Ovary (tissue), 9 donors: ENCODE data around the gene SLC1A5. TPM values are rescaled to one million over a fixed set of nuclear protein-coding genes. Genes with fewer than 3 reads are reported as not detected.

Experiments used
- DNase-seq, 5 donors: peaks; one replicate each; pipeline ENCODE4 v3.0.0-alpha.2; 2019 to 2020
- H3K27ac ChIP-seq, 2 donors: fragments of 200-600 bp; one replicate each; pipeline versions ENCODE4 v1.5.1 to v1.8.0; 2019 to 2022
- H3K27me3 ChIP-seq: fragments of 200-600 bp; one replicate; pipeline ENCODE4 v1.8.0; 2022
- H3K36me3 ChIP-seq: fragments of 200-600 bp; sonication (generic); one replicate; pipeline ENCODE4 v1.5.1; 2019
- H3K4me1 ChIP-seq: one replicate; pipeline ENCODE4 v1.8.1; 2013; ENCODE audit warnings: mild to moderate bottlenecking, moderate library complexity; ENCODE audit not compliant: insufficient read depth
- H3K4me3 ChIP-seq: fragments of 200-600 bp; sonication (generic); one replicate; pipeline ENCODE4 v1.5.1; 2017
- H3K9me3 ChIP-seq, 2 donors: fragments of 200-600 bp in 1 of 2; sonication (generic) in 1 of 2; one replicate each; pipeline versions ENCODE4 v1.5.1 to v1.8.1; 2013 to 2019; ENCODE audit warnings: mild to moderate bottlenecking in 1 of 2, moderate library complexity in 1 of 2
- EP300 ChIP-seq: sonication (generic); formaldehyde crosslinking; IDR thresholded peaks from one replicate; pipeline ENCODE4 v1.6.1; 2017; ENCODE audit warnings: antibody characterized with exemption
- POLR2A ChIP-seq: fragments of 450-650 bp; IDR thresholded peaks from one replicate; pipeline ENCODE4 v1.6.1; 2017; ENCODE audit warnings: antibody characterized with exemption, mild to moderate bottlenecking, moderate library complexity
- WGBS, 3 donors: extraction: QIAGEN DNeasy Blood & Tissue Kit in 1 of 3; methylation state at CpG; one replicate each; pipeline versions ENCODE4 v1.1.5 to v1.1.7; 2013 to 2017; 5-methylcytosine and 5-hydroxymethylcytosine counted together
- intact Hi-C, 4 donors: fragments of 100-400 bp; cut with DNase I; formaldehyde crosslinking; loops; one replicate each; pipeline versions ENCODE4 v1.11.0 to v1.15.1; 2022 to 2023
- polyA plus RNA-seq, 2 donors: library from polyadenylated mRNA; stranded (reverse); fragments of 200-250 nt in 1 of 2; fragments of 350-450 nt in 1 of 2; fragmentation: Illumina TruSeq in 1 of 2; extraction: RNeasy Lipid Tissue Mini Kit (QIAGEN cat#74804) in 1 of 2; gene quantifications; one replicate each; pipeline ENCODE4 v1.2.3, GENCODE V29; 2013 to 2014
- total RNA-seq, 7 donors: library from RNA; depleted of rRNA in 2 of 7; stranded (reverse); fragments of >200 nt in 2 of 7; fragmentation: NEBNext Ultra II Directional in 3 of 7; extraction: Animal tissue kit (Norgen Biotek cat#: 25700) in 3 of 7; gene quantifications; one replicate each; pipeline versions ENCODE4 v1.1.0 to v1.2.4, GENCODE V29; 2016 to 2023
- TF ChIP-seq, protein P1 (sequence below), 3 donors: fragments of 450-650 bp in 2 of 3; fragments of 200-600 bp in 1 of 3; IDR thresholded peaks; one replicate each; pipeline versions ENCODE4 v1.5.1 to v1.8.0; 2016 to 2022; ENCODE audit warnings: antibody characterized with exemption in 3 of 3, mild to moderate bottlenecking in 1 of 3
- donor health status: DM: no; HTN: no; CAD: no; lungs with moderate emphysema.
- donor health status: DM: no; HTN: no; CAD: no.
- donor health status: Bipolar disorder and iron deficiency.
- donor health status: DM: yes; HTN: yes; CAD: no.
- donor health status: DM: no; HTN: no; CAD: no.
- donor health status: DM: yes; HTN: yes; CAD: no.

The SLC1A5 gene
- total and polyA plus RNA-seq, 9 donors = 26.8 to 339 (median 61.6) TPM

DNA sequence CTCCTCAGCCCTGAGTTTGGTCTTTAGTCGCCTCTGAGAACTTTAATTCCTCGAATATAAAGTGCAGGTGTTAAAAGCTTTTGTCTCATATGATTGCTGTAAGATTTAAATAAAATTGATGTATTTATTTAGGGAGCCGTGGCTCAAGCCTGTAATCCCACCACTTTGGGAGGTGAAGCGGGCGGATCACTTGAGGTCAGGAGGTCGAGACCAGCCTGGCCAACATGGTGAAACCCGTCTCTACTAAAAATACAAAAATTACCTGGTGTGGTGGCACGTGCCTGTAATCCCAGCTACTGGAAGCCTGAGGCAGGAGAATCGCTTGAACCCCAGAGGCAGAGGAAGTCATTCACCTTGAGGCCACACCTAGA is 559 bp upstream of the SLC1A5 start:
- TF ChIP-seq, protein P1, sequence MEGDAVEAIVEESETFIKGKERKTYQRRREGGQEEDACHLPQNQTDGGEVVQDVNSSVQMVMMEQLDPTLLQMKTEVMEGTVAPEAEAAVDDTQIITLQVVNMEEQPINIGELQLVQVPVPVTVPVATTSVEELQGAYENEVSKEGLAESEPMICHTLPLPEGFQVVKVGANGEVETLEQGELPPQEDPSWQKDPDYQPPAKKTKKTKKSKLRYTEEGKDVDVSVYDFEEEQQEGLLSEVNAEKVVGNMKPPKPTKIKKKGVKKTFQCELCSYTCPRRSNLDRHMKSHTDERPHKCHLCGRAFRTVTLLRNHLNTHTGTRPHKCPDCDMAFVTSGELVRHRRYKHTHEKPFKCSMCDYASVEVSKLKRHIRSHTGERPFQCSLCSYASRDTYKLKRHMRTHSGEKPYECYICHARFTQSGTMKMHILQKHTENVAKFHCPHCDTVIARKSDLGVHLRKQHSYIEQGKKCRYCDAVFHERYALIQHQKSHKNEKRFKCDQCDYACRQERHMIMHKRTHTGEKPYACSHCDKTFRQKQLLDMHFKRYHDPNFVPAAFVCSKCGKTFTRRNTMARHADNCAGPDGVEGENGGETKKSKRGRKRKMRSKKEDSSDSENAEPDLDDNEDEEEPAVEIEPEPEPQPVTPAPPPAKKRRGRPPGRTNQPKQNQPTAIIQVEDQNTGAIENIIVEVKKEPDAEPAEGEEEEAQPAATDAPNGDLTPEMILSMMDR (IDR thresholded peaks at IDR 0.05) = no peak
- TF ChIP-seq EP300 (no peak), POLR2A (no peak)
- Histone ChIP-seq H3K4me1 (peaks cover 15% of the 10 kb centered on the region), H3K27me3 (no peaks in the 10 kb centered on the region), H3K27ac (peak overlapping the region in 1 of 2 donors; percentile 34), H3K9me3 (no peaks in the 10 kb centered on the region), H3K36me3 (no peaks in the 10 kb centered on the region), H3K4me3 (no peak overlapping the region)
- intact Hi-C loops = no loop called here
- WGBS, 3 donors = 50 to 62% (median 53%) methylated on average over 9 of the region's 9 CpGs
- DNase-seq = no peak

DNA sequence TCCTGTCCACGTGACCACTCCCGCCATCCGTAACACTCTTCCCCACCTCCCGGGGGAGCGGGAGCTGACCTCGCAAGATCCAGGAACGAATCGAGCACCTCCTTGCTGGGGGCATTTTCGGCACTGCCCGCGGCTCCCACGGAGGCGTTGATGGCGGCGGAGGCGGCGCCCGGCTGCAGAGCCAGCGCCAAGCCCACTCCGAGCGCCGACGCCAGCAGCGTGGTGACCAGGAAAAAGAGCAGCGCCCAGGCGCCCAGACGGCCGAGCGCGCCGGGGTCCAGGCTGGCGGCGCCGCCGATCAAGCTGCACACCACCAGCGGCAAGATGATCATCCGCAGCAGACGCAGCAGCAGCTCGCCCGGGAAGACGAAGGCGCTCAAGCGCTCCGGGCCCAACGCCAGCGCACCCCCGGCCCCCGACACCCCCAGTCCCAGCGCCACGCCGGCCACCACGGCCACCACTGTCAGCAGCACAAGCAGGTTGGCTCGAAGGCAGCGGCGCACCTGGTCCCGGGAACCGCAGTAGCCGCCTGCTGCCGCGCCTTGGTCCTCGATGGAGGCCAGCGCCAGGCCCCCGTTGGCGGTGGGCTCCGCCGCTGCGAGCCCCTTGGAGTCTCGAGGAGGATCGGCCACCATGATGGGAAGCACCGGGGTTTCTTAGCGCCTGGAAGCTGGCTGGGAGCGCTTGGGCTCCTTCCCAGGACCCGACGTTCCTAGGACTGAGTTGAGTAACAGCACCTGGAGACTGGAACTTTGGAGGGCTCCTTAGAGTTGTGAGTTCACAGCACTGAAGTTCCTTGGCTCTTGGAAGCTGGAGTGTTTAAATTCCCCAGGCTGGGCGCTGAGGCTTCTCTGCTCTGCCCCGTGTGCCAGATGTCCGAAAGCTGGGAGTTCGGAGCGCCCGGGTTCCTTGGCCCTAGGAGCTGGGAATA is 798 bp downstream of the SLC1A5 start:
- H3K4me3 ChIP-seq = peak overlapping the region; percentile 92
- H3K9me3 ChIP-seq = no peaks in the 10 kb centered on the region
- intact Hi-C loops = no loop called here
- peak overlapping the region; percentile 82 to 90 for H3K27ac ChIP-seq
- WGBS, 3 donors = 0 to 2% (median 1%) methylated on average over 55 to 80 of the region's 80 CpGs
- DNase-seq = peak; percentile 73 to 80 (median 73)
- no peaks in the 10 kb centered on the region for H3K36me3 ChIP-seq
- no peaks in the 10 kb centered on the region for H3K27me3 ChIP-seq
- peaks cover 18% of the 10 kb centered on the region for H3K4me1 ChIP-seq
- TF ChIP-seq POLR2A (no peak), EP300 (no peak)
- TF ChIP-seq, protein P1 (IDR thresholded peaks at IDR 0.05) = no peak

DNA sequence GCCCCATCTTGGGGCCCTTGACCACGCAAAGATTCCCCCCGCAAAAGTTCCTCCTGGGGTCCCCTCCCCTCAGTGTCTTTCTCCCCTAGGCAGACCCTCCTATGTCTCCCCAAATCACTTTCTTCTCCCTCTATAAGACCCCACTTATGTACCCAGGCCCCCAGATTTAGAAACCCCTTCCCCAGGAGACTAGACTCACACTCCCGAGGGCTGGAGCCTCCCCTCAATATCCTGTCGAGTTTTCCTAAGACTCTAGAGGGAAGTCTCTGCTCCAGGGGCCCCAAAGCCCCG is 1.4 kb downstream of the SLC1A5 start:
- Histone ChIP-seq H3K4me1 (peaks cover 20% of the 10 kb centered on the region), H3K27me3 (no peaks in the 10 kb centered on the region), H3K27ac (peak overlapping the region; percentile 82 to 90), H3K4me3 (peak overlapping the region; percentile 92), H3K9me3 (no peaks in the 10 kb centered on the region), H3K36me3 (no peaks in the 10 kb centered on the region)
- intact Hi-C loops = no loop called here
- TF ChIP-seq EP300 (no peak), POLR2A (no peak)
- TF ChIP-seq, protein P1 (IDR thresholded peaks at IDR 0.05) = no peak
- WGBS, 3 donors = 1 to 2% (median 2%) methylated on average over 5 of the region's 5 CpGs
- DNase-seq = no peak

DNA sequence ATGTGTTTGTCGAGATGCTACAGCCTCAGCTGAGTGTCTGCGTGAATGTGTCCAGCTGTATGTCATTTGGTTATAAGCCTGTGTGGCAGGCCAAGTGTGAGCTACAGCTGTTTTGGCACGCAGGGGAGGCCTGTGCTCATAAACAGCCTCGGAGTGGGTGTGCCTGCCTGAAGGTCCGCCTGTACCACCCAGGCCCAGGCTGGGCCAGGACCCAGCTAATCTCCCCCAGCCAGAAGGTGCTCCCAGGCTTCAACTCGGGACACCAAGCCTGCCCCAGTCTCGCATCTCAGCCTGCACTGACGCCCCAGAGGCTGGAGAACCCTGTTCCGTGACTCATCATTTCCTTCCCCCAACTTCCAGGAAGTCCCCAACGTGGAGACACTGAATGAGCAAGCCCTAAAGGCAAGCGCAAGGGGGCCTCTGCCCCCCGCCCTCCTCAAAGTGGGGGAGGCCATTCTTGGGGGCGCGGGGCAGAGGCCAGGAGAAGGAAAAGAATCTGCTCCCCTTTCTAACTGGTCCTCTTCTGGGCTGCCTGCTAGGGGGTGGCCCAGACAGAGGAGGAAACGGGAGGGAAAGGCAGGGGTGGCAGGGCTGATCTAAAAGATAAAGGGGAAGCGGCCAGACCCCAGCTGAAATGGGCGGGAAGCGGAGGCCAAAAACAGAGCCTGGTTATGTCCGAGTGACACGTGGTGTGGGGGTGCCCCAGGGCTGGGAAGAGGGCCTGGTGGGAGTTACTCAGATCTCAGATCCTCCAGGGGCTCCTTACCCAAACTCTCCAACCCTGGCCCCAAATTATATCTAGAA is 2.0 kb downstream of the SLC1A5 start:
- WGBS, 3 donors = 3 to 7% (median 5%) methylated on average over 20 of the region's 20 CpGs
- Histone ChIP-seq H3K4me3 (peak overlapping the region; percentile 92), H3K4me1 (peaks cover 20% of the 10 kb centered on the region), H3K27ac (peak overlapping the region; percentile 82 to 90), H3K9me3 (no peaks in the 10 kb centered on the region), H3K36me3 (no peaks in the 10 kb centered on the region), H3K27me3 (no peaks in the 10 kb centered on the region)
- intact Hi-C loops = no loop called here
- DNase-seq = peak; percentile 68 to 83 (median 71)
- TF ChIP-seq EP300 (peak; percentile 29), POLR2A (no peak)
- TF ChIP-seq, protein P1 (IDR thresholded peaks at IDR 0.05) = no peak
